Ishikawa (cell line): ENCODE results near the gene CMTM7.

Source experiments
- CEBPB ChIP-seq: IDR thresholded peaks from 2 replicates; pipeline ENCODE4 v1.6.1; 2012
- CREB1 ChIP-seq: IDR thresholded peaks from 2 replicates; pipeline ENCODE4 v1.6.1; 2012; ENCODE audit warnings: low read depth
- EGR1 ChIP-seq: IDR thresholded peaks from 2 replicates; pipeline ENCODE4 v1.6.1; 2012
- EP300 ChIP-seq: IDR thresholded peaks from 2 replicates; pipeline ENCODE4 v1.6.1; 2012; ENCODE audit warnings: borderline replicate concordance
- FOXM1 ChIP-seq: IDR thresholded peaks from 2 replicates; pipeline ENCODE4 v1.6.1; 2012; ENCODE audit warnings: low read depth, borderline replicate concordance
- MAX ChIP-seq: IDR thresholded peaks from 2 replicates; pipeline ENCODE4 v1.6.1; 2012
- NFIC ChIP-seq: IDR thresholded peaks from 2 replicates; pipeline ENCODE4 v1.6.1; 2012
- RAD21 ChIP-seq: IDR thresholded peaks from 2 replicates; pipeline ENCODE4 v1.6.1; 2012; ENCODE audit warnings: low read depth
- REST ChIP-seq: IDR thresholded peaks from 2 replicates; pipeline ENCODE4 v1.6.1; 2012; ENCODE audit warnings: low read depth, mild to moderate bottlenecking
- TAF1 ChIP-seq: IDR thresholded peaks from 2 replicates; pipeline ENCODE4 v1.6.1; 2012; ENCODE audit warnings: low read depth, mild to moderate bottlenecking
- TCF12 ChIP-seq: IDR thresholded peaks from 2 replicates; pipeline ENCODE4 v1.6.1; 2012; ENCODE audit warnings: low read depth
- TEAD4 ChIP-seq: IDR thresholded peaks from 2 replicates; pipeline ENCODE4 v1.6.1; 2012
- USF1 ChIP-seq: IDR thresholded peaks from 2 replicates; pipeline ENCODE4 v1.6.1; 2012
- YY1 ChIP-seq: IDR thresholded peaks from 2 replicates; pipeline ENCODE4 v1.6.1; 2012; ENCODE audit warnings: low read depth
- ZBTB7A ChIP-seq: IDR thresholded peaks from 2 replicates; pipeline ENCODE4 v1.6.1; 2012; ENCODE audit warnings: low read depth

CMTM7 gene

GRCh38 chr3:32450992-32451659 is 59.5 kb downstream of the CMTM7 start:
- TF ChIP-seq MAX, result no peak
- TF ChIP-seq NFIC, result no peak
- no peak for TF ChIP-seq TAF1
- no peak for TF ChIP-seq EGR1
- TF ChIP-seq RAD21, result no peak
- TF ChIP-seq YY1, result no peak
- no peak for TF ChIP-seq TEAD4
- TF ChIP-seq REST, result no peak

GRCh38 chr3:32452009-32452408 is 60.4 kb downstream of the CMTM7 start:
- TF ChIP-seq NFIC, result no peak
- no peak for TF ChIP-seq CEBPB
- TF ChIP-seq REST, result no peak
- no peak for TF ChIP-seq FOXM1
- no peak for TF ChIP-seq TEAD4
- TF ChIP-seq CREB1, result no peak
- no peak for TF ChIP-seq EGR1
- TF ChIP-seq USF1, result no peak
- no peak for TF ChIP-seq RAD21
- TF ChIP-seq ZBTB7A, result no peak
- no peak for TF ChIP-seq TCF12
- no peak for TF ChIP-seq YY1
- TF ChIP-seq TAF1, result no peak
- no peak for TF ChIP-seq MAX
- no peak for TF ChIP-seq EP300

- TF ChIP-seq USF1, result no peak
- no peak for TF ChIP-seq RAD21
- TF ChIP-seq CREB1, result no peak
- no peak for TF ChIP-seq FOXM1
- TF ChIP-seq TEAD4, result no peak
- no peak for TF ChIP-seq TAF1
- TF ChIP-seq CEBPB, result no peak
Measured at GRCh38 chr3:32453346-32453745, 61.7 kb downstream of the CMTM7 start.

GRCh38 chr3:32454111-32454510 is 62.5 kb downstream of the CMTM7 start:
- TF ChIP-seq MAX (no peak), REST (no peak), CEBPB (no peak), YY1 (no peak), CREB1 (no peak), EP300 (no peak), FOXM1 (no peak), USF1 (no peak)
